Stimulated activated CD4-positive, alpha-beta T cell treated with anti-CD3 and anti-CD28 coated beads, Interleukin-2, amount 100 ng/mL, for 48 hours (primary cell): Measurements from ENCODE around the gene PDIA6.

Source experiments
- DNase-seq, 2 donors: peaks; one replicate each; pipeline ENCODE4 v3.0.0-alpha.2; 2020

PDIA6 gene

GRCh38 chr2:10778724-10779115 lies 33.9 kb downstream of the PDIA6 start:
- DNase-seq, result no peak

DNA sequence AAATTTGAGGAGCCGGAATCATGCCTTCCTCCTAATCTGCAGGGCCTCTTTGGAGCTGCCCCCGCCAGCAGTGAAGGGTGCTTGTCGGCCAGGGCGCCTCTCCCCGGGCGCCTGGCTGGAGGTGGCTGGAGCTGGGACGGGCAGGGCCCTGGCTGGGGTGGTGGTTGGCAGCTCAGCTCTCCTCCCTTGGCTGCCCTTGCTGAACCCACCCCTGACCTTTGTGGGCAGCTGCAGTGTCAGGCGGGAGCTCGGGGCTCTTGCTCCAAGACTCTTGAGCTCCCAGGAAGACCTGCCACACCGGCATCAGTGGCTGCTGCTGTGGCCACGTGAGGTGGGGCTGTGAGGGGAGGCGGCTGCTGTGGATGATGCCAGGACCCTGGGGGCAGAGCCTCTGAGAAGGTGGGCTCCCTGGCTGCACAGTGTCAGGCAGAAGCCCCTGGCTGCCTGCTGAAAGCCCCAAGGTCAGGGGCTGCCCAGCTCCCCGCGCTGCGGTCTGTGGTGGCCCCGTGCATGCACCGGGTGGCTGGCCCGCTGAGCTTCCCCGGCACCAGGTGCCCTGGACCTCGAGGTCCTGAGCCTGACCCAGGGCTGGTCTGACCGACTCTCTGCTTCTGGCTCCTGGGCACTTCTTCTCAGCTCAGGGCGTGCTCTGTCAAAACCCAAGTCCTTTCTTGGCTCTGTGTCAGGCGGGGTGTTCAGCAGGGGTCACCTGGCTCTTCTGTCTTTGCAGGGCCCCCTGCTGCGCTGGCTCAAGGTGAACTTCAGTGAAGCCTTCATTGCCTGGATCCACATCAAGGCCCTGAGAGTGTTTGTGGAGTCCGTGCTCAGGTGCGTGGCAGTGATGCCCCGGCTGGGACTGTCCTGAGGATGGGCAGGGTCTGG lies 34.5 kb downstream of the PDIA6 start:
- no peak for DNase-seq

- DNase-seq, result no peak
Observed at GRCh38 chr2:10777111-10777841, 35.3 kb downstream of the PDIA6 start.

DNA sequence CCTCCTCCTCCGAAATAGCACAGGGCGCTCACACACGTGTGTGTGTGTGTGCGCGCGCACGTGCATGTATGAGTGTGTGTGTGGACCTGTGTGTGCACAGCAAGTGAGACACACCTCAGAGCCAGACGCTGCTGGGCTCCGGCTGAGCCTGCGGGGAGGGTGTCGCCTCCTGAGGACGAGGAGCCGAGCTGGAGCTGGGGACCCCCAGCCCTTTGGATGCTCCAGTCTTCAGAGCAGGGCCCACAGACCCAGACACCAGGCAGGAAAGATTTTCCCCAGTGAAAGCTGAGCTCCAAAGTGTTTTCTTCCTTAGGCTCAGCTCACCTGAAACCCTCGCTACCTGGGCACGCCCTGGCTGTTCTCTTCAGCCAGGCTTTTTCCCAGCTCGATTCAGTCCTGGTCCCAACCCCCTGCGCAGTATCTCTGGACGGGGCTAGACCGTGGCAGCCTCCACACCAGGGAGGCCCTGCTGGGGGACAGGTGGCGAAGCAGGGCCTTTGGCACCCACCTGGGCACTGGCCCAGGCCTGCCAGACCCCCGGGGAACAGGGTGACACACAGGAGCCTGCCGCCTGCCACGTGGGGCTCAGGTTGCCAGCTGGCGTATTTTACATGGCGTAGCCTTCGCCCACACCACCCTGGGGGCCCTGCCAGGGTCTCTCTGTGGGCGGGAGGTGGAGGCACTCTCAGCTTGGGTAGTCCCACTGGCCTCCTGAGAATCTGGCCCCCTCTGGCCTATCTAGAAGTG lies 36.2 kb downstream of the PDIA6 start:
- no peak for DNase-seq

- no peak for DNase-seq
Observed at GRCh38 chr2:10775831-10776230, 36.8 kb downstream of the PDIA6 start.

DNA sequence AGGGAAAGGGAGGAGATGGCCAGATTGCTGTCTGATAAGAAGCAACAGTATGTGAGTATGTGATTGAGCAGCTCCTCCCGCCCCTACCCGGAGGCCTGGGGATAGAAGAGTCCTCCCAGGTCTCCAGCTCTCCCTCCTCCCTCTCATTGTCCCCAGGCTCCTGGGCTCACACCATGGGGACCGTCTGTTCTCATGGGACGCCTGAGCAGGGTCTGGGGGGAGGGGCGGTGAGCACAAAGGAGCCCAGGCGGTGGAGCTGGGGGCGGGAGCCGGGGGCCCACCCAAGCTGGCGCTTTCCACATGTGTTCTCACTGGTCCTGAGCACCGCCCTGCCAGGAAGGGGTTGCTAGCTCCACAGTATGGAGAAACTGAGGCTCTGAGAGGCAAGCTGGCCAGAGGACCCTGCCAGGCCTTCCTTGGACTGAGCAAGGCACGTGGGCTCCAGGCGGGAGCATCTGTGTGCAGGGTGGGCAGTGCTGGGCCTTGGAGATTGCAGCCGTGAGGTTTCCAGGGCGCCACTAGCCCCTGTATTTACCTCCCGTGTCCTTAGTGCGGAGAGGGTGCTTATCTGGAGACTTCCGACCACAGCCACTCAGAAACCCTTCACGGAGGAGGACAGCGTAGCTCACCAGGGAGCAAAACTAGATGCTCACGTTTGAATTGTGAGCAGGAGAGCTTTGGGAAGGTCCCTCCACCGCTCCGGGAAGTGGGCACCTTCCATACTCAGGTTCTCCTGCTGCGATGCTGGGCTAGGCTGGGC lies 37.4 kb downstream of the PDIA6 start:
- no peak for DNase-seq

GRCh38 chr2:10774394-10774793 lies 38.2 kb downstream of the PDIA6 start:
- no peak for DNase-seq

DNA sequence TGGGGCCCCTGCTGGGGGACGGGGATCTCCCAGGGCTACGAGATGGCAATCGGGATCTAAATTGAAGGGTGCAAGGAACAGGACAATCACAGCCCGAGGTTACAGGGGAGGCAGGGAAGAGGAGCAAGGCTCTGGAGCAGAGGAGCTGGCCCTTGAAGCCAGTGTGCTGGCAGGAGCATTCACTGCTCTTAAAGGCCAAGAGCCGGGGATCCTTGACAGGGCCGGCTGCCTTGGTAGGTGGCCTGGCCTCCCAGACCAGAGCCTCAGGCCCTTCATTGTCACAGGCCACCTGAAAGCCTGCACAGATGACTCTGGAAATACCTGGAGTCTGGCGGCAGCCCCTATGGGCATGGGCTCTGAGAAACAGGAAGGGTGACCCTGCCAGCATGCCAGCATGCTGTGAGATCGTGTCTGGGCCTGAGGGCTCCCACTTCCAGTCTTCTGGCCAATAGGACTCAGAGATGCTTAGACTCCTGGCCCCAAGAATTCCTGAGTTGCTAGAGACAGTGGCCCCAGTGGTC lies 38.7 kb downstream of the PDIA6 start:
- DNase-seq, result no peak

GRCh38 chr2:10772868-10773215 lies 39.7 kb downstream of the PDIA6 start:
- DNase-seq, result no peak

DNA sequence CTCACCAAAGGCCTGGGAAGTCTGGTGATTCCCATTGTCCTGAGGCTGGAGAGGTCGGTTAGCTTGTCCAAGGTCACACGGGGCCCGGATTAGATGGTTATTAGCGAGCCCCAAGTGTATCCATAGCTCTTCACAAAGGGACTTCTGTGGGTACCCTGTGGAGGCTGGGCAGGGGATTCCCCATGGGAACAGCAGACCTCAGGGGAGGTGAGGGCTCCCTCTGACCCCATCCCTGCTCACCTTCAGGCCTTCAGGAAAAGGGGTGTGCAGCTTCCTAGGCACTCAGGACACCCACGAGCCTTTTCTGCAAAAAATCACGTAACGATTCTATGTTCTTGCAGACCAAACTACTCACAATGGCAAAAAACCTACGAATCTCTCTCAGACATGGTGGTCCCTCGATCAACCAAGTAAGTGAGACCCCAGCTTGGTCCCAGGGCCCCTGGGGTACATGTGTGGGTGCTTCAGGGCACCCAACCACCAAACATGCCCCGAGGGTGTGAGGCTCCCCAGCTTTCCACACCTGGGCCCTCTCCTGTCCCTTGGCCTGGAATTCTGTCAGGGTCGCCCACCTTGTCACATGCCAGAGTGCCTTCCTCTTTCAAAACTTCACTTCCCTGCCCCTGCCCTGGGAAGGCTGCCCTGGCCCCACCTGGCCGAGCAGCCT lies 40.3 kb downstream of the PDIA6 start:
- no peak for DNase-seq

GRCh38 chr2:10771786-10772185 lies 40.8 kb downstream of the PDIA6 start:
- DNase-seq, result no peak

DNA sequence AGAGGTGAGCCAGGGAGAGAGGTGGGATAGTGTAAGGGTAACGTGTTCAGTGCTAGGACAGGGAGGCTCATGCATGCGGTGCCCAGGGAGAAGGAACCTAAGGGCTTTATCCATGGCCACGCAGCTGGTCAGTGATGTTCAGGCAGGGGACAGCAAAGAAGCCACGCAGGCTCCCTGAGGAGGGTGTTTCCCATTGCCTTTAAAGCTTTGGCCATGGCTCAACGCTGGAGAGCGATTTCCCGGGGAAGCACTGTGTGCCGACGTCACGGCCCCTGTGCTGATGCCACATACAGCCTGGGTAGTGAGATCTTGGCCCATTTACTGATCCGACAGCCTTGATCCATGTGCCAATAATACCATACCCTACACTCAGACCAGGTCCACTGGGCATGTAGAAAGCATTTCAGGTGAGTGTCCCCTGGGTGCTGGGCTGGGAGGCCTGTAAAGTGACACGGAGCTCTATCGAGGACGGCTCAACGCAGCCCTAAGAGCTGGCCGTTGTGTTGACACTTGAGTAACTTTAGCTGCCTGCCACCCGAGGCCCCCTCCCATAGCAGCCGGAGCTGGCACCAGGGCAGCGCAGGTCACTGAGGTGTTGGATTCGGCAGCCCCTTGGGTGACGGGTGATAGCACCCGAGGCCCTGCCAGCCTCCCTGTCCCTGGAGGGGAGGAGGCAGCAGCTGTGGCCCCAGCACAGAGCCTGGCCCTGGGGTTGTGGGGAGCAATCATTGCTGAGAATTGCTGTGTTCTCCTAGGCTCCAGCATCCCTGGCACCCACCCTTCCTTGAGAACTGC lies 41.4 kb downstream of the PDIA6 start:
- DNase-seq, result no peak

DNA sequence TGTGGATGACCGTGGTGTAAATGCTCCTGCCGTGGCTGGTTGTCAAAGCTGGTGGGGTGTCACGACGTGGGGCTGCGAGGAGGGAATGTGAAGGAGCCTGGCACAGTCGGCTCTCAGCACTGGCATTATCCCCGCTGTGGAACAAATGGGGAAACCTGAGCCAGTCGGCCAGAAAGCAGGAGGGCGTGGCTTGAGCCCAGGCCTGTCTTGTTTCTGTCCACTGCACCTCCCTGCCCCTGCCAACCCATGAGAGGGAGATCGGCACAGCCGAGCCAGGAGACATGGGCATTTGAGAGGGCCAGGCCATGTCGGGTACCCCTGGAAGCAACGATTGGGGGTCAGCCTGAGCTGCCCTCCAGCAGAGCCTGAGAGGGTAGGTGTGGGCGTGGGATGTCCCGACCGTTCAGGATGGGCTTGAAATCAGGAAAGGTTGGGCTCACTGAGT lies 44.5 kb downstream of the PDIA6 start:
- DNase-seq, result no peak

DNA sequence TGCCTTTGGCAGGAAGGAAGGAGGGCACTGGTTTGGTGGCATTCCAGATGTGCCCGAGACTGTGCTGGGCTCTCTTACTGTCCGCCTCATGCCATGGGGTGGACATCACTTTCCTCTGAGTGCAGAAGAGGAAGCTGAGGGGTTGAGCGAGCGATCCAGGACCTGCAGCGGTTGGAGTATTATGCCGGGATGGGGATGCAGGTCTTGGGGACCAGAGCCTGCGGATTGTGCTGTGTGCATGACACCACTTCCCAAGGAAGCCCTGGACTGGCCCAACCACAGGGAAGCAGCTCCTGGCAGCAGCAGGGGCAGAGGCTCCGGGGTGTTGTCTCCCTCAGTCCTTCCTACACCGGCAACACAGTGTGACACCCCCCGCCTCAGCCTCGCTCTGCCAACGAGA lies 46.7 kb downstream of the PDIA6 start:
- no peak for DNase-seq

GRCh38 chr2:10765461-10765860 lies 47.1 kb downstream of the PDIA6 start:
- DNase-seq, result no peak

GRCh38 chr2:10764896-10765295 lies 47.7 kb downstream of the PDIA6 start:
- DNase-seq, result no peak

DNA sequence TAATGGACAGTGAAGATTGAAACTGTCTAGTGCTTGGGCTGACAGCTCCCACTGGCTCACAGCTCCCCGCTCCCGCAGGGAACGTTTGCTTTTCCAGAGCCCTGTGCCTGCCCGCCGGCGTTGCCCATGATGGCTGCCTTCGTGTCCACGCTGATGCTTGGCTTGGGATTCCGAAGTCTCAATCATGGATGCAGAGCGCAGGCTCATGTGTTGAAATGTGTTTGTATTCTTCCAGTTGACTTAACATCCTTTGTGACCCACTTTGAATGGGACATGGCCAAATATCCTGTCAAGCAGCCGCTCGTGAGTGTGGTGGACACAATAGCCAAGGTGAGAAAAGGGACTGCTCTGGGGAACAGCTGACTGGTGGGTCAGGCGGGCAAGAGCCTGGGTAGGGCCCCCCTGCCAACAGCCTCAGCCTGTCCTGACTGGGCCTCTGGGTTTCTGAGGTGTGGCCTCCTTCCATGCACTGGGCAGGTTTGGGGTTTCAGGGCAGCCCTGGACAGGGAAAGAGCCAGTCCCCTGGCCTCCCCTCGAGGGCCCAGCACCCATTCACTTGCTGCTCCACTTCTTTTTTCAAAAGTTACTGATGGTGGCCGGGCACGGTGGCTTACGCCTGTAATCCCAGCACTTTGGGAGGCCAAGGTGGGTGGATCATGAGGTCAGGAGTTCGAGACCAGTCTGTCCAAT lies 48.3 kb downstream of the PDIA6 start:
- DNase-seq, result no peak

DNA sequence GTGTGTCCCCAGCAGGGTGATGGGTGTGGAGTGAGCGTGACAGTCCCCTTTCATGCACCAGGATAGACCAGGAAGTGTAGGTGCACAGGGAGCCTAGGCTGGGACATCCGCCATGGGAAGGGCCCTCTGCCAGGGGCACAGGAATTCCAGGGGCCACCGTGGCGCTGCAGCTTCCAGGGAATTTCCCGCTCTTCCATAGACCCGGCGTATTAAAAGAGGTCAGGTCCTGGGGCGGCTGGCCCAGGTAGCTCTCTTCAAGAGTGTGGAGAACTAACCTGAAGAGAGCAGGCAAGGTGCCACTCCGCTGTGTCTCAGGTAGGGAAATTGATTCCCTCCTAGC lies 49.2 kb downstream of the PDIA6 start:
- no peak for DNase-seq

DNA sequence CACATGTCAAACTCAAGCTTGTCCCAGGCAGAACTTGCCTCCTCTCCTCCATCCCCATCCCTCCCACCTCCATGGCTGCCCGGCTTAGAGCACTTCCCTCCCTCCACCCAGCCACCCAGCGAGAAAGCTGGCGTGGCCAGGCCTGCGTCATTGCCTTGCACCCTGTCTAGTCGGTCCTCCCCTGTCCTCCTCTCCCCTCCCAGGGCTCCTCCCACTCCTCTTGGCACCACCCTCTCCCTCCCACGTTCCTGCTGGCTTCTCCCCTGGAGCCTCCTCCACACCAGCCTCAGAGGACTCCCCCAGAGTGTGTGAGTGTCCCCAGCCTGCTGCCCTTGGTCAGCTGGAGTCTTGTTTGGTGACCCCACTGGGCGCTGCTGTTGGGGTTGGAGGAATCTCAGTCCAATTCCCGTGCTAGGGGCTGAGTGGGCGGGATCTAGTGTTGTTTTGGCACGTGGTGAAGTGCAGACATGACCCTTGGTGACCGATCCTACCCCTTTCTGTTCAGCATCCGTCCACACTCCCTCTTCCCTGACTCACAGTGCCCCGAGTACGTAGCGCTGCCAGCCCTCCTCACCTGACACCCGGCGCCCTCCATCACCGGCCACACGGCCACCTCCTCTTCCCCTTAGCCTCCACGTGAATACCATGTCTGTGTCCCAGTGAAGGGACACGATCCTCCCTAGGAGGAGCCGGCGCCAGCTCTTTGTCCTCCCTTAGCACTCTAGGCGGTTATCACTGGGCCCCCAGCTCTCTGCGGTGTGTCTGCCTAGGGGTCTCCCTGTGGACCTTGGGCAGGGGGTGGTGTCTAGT lies 49.7 kb downstream of the PDIA6 start:
- DNase-seq, result no peak

GRCh38 chr2:10761591-10761990 lies 51.0 kb downstream of the PDIA6 start:
- DNase-seq, result no peak
